DMS 273 treated with DMSO at 0.1 percent for 48 hours (cell line): Measurements from ENCODE around the gene ARPC1A.
A peak's percentile ranks its signal among the peaks of the same experiment; 100 is the strongest.

Experiments used
- DNase-seq: peaks from one replicate; lab custom pipeline; 2025; lab: John Stamatoyannopoulos, UW

ARPC1A gene

GRCh38 chr7:99410635-99411034 is 84.9 kb downstream of the ARPC1A start:
- DNase-seq: no peak

- DNase-seq: peak; percentile 41
Observed at GRCh38 chr7:99415513-99416127, 89.9 kb downstream of the ARPC1A start.
